ENCODE results near the gene MICU1.
"Not testable (repeated sequence)": the region's sequence is repeated elsewhere in the genome, so short reads cannot be mapped to it uniquely, and the experiment has no call there.

The MICU1 gene

GRCh38 chr10:72336259-72337038 lies 289.4 kb downstream of the MICU1 start:
- peak; percentile 25 for DNase-seq

- peak; percentile 81 for DNase-seq
Observed at GRCh38 chr10:72335394-72336258, 290.3 kb downstream of the MICU1 start.

- DNase-seq, result peak; percentile 84
Observed at GRCh38 chr10:72334825-72335393, 291.0 kb downstream of the MICU1 start.

GRCh38 chr10:72334196-72334824 lies 291.6 kb downstream of the MICU1 start:
- DNase-seq, result peak; percentile 71

- no peak for DNase-seq
Observed at GRCh38 chr10:72333112-72334015, 292.5 kb downstream of the MICU1 start.

DNA sequence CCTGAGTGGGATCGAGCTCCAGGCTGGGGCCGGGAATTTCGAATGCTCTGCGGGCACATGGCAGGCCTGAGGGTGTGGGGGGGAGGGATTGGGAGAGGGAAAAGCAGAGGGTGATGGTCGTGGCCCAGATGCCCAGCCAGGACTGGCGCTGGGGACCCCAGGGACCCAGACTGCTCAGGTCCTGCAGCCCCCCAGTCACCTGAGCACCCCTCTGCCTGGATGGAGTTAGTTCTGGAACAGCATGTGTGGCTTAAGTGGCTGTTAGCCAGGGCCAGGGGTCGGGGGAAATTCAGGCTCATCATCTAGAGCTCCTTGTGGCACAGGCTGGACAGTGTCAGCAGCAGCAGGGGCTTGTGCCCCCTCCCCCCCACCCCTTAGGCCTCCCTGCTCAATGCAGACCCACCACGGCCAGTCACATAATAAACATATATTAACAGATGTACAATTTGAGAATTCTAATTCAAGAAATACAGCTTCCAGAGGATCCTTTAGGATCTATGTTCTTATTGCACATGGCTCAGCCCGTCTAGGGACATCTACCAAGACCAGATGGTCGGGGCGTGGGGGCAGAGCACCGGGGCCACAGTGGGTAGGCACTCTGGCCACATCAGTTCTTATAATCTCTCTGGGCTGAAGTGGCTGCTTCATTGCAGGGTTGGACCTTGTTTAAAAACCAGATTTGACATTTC lies 293.3 kb downstream of the MICU1 start:
- no peak for DNase-seq

DNA sequence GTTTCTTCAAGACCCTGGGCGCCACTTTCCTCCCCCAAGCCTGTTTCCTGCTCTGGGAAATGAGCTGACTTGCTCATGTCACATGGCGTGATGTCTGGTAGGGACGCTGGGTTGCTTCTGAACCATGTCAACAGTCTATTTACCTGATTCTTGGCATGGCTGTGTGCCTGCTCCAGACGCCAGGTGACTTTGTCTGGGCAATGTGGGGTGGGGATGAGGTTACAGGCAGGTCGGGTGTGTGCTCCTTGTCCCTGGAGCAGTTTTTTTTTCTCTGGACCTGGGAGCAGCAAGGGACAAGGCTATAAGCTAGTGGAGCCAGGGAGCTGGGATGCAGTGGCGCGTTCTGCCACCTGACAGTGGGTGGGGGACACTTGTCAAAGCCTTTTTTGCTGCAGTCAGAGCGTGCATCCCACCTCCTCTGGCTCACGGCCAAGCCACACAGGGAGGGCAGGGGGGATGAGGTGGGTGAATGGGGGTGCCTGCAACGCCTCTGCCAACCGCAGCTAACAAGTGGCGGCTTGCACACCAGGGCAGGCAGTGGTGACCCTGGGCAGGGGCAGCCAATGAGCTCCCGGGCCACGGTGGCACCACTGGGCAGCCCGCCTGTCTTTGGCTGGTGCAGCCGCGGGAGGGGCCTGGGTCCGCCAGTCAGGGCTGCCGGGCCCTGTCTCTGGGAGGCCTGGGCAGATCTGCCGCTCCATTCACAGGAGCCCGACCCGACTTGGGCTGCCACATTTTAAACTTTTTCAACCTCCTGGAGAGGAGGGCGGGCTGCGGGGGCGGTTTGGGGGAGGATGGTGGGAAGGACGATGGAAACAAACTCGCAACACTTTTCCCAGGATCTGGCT lies 294.1 kb downstream of the MICU1 start:
- DNase-seq, result peak; percentile 93

- no peak for DNase-seq
Observed at GRCh38 chr10:72330069-72330426, 295.8 kb downstream of the MICU1 start.

GRCh38 chr10:72329290-72330068 lies 296.4 kb downstream of the MICU1 start:
- no peak for DNase-seq

- DNase-seq, result no peak
Observed at GRCh38 chr10:72328829-72329204, 297.1 kb downstream of the MICU1 start.

GRCh38 chr10:72328045-72328828 lies 297.6 kb downstream of the MICU1 start:
- peak; percentile 84 for DNase-seq

GRCh38 chr10:72326665-72327603 lies 298.9 kb downstream of the MICU1 start:
- not testable (repeated sequence) for DNase-seq

DNA sequence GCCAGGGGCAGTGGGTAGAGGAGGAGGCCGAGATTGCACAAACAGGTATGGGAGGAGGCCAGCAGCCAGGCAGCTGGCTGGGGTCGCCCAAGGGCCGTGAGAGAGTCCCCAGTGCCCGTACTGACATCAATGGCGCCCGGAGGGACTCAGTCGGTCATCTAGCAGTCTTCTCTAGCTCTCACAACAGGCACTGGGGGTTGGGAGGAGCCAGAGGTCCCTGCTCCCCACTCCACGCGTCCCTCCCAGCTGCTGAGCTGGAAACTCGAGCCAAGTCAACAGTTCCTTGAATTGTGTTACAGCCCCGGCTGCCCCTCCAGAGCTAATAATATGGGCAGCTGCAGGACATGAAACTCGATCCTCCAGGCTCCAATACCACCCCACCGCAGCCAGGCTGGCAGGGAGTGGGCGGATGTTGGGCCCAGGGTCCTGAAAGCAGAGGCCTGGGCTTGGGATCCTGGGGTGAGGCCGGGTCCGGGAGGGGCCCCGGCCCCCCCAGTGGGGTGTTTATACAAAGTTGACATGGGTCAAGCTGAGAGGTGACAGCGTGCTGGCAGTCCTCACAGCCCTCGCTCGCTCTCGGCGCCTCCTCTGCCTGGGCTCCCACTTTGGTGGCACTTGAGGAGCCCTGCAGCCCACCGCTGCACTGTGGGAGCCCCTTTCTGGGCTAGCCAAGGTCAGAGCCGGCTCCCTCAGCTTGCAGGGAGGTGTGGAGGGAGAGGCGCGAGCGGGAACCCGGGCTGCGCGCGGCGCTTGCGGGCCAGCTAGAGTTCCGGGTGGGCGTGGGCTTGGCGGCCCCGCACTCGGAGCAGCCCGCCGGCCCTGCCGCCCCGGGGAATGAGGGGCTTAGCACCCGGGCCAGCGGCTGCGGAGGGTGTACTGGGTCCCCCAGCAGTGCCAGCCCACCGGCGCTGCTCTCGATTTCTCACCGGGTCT lies 300.4 kb downstream of the MICU1 start:
- peak; percentile 94 for DNase-seq

DNA sequence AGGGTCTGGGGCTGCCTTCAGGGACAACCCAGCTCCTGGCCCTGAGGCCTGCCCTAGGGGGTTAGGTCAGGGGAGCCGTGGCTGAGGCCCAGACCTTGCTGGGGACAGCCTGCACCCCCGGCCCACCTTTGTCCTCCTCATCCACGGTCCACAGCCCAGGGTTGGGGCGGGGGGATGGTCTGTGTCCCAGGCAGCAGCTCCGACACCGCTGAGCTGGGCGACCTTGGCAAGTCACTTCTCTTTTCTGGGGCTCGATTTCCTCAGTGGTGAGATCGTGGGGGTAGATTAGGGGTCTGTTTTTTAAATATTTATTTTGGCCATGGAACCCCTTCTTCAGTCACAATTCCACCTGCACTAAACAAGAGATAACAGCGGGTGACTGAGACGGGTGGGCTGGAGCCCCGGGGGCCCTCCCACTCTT lies 302.1 kb downstream of the MICU1 start:
- DNase-seq, result no peak

- DNase-seq, result no peak
Observed at GRCh38 chr10:72323108-72323749, 302.6 kb downstream of the MICU1 start.

All from femur (tissue), 1 donor.